ENCODE measurements around the gene SOX13. TPM values are rescaled to one million over a fixed set of nuclear protein-coding genes. Genes with fewer than 3 reads are reported as not detected.

SOX13 gene
- total RNA-seq, 1 donor from 2014 or later, result 28.6 TPM

DNA sequence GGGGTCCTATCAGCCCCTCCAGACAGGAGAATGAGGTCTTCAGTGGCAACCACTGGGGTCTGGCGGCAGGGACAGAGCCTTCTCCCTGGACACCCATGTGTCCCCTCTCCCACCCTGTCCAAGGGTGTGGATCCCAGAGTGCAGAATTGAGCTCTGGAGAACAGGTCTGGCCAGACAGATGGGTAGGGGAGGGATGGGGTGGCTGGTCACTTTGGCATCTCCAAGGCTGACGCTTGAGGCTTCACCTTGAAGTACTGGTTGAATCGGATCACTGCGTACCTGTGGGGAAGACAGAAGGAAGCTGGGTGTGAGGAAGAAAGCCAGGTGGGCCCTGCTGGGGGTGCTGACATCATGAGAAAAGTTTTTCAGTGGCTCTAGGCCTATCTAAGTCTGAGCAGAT, 59.1 kb downstream of the SOX13 start:
- Histone ChIP-seq H3K4me2 (no peak overlapping the region), H3F3A (ENCODE audit: low read depth) (peaks cover 15% of the 10 kb centered on the region), H3K9me3 (ENCODE audit: low read depth) (no peaks in the 10 kb centered on the region), H3K9ac (no peak overlapping the region), H3K36me3 (no peaks in the 10 kb centered on the region), H3K27ac (no peak overlapping the region), H4K20me1 (ENCODE audit: low read depth) (peaks cover 3% of the 10 kb centered on the region), H3K4me3 (no peak overlapping the region), H2AFZ (replicated peaks) (no peak overlapping the region), H3K79me2 (ENCODE audit: low read depth) (no peaks in the 10 kb centered on the region), H3K4me1 (peaks cover 12% of the 10 kb centered on the region), H3K27me3 (no peaks in the 10 kb centered on the region)
- H3K9me3 Mint-ChIP-seq, result no peaks in the 10 kb centered on the region
- TF ChIP-seq EZH2phosphoT487 (IDR thresholded peaks at IDR 0.05), result no peak
- TF ChIP-seq EZH2 (IDR thresholded peaks at IDR 0.05), result no peak
- TF ChIP-seq, protein P1, sequence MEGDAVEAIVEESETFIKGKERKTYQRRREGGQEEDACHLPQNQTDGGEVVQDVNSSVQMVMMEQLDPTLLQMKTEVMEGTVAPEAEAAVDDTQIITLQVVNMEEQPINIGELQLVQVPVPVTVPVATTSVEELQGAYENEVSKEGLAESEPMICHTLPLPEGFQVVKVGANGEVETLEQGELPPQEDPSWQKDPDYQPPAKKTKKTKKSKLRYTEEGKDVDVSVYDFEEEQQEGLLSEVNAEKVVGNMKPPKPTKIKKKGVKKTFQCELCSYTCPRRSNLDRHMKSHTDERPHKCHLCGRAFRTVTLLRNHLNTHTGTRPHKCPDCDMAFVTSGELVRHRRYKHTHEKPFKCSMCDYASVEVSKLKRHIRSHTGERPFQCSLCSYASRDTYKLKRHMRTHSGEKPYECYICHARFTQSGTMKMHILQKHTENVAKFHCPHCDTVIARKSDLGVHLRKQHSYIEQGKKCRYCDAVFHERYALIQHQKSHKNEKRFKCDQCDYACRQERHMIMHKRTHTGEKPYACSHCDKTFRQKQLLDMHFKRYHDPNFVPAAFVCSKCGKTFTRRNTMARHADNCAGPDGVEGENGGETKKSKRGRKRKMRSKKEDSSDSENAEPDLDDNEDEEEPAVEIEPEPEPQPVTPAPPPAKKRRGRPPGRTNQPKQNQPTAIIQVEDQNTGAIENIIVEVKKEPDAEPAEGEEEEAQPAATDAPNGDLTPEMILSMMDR (IDR thresholded peaks at IDR 0.05), result no peak
- no peak overlapping the region for H3K27ac Mint-ChIP-seq
- no peak for DNase-seq (ENCODE audit: low spot score)
- H3K27me3 Mint-ChIP-seq (ENCODE audit: insufficient read depth, low read depth), result peaks cover 6% of the 10 kb centered on the region
- H3K4me3 Mint-ChIP-seq, result no peak overlapping the region
- peaks cover 27% of the 10 kb centered on the region for H3K4me1 Mint-ChIP-seq
- peaks cover 2% of the 10 kb centered on the region for H3K36me3 Mint-ChIP-seq

DNA sequence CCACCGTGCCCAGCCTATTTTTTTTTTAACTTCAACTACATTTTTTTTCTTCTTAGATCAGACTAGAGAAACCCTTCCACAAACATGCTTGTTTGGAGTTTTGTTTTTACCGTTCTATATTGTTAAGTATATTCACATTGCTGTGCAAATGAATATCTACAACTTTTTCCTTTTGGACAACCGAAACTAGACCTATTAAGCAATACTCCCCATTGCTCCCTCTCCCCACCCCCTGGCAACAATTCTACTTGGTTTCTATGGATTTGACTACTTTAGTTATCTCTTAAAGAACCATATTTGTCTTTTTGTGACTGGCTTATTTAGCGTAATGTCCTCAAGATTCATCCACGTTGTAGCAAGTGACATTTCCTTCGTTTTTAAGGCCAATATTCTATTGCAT, 59.8 kb downstream of the SOX13 start:
- Histone ChIP-seq H3K36me3 (no peaks in the 10 kb centered on the region), H3K4me1 (peaks cover 6% of the 10 kb centered on the region), H3F3A (ENCODE audit: low read depth) (peaks cover 12% of the 10 kb centered on the region), H3K9me3 (ENCODE audit: low read depth) (no peaks in the 10 kb centered on the region), H3K4me2 (no peak overlapping the region), H3K27ac (no peak overlapping the region), H4K20me1 (ENCODE audit: low read depth) (no peaks in the 10 kb centered on the region), H3K9ac (no peak overlapping the region), H3K27me3 (no peaks in the 10 kb centered on the region), H3K79me2 (ENCODE audit: low read depth) (no peaks in the 10 kb centered on the region), H3K4me3 (no peak overlapping the region), H2AFZ (replicated peaks) (no peak overlapping the region)
- Mint-ChIP-seq H3K27ac (no peak overlapping the region), H3K27me3 (ENCODE audit: insufficient read depth, low read depth) (peaks cover 6% of the 10 kb centered on the region), H3K9me3 (no peaks in the 10 kb centered on the region), H3K4me3 (no peak overlapping the region), H3K36me3 (peaks cover 2% of the 10 kb centered on the region), H3K4me1 (peaks cover 21% of the 10 kb centered on the region)
- TF ChIP-seq, protein P1 (IDR thresholded peaks at IDR 0.05), result no peak
- no peak for DNase-seq (ENCODE audit: low spot score)

DNA sequence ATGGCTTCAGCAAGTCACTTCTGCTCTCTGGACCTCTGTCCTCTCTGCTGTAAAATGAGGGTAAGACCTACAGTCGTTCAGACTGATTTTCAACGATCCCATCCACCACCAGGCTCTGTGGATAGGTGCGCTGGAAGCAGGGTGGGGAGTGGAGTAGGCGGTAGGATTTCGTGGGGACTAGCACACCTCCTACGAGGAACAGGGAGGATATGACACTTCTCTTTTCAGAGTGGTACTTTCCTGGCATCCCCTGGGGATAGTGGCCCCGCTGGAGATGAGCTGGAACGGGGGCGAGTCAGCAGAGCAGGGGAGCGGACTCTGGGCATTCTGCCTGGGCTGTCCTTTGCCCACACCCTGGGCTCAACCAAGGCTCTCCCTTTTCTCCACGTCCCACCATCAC, 61.2 kb downstream of the SOX13 start:
- no peak for DNase-seq (ENCODE audit: low spot score)
- Mint-ChIP-seq H3K4me1 (peaks cover 10% of the 10 kb centered on the region), H3K27me3 (ENCODE audit: insufficient read depth, low read depth) (peaks cover 6% of the 10 kb centered on the region), H3K4me3 (no peak overlapping the region), H3K9me3 (no peaks in the 10 kb centered on the region), H3K27ac (no peak overlapping the region), H3K36me3 (peaks cover 5% of the 10 kb centered on the region)
- TF ChIP-seq EZH2 (IDR thresholded peaks at IDR 0.05) (no peak), EZH2phosphoT487 (IDR thresholded peaks at IDR 0.05) (no peak)
- TF ChIP-seq, protein P1 (IDR thresholded peaks at IDR 0.05), result no peak
- H3K27me3 ChIP-seq, result no peaks in the 10 kb centered on the region
- H3K79me2 ChIP-seq (ENCODE audit: low read depth), result no peaks in the 10 kb centered on the region
- H2AFZ ChIP-seq (replicated peaks), result no peak overlapping the region
- H3K4me2 ChIP-seq, result no peak overlapping the region
- H3F3A ChIP-seq (ENCODE audit: low read depth), result no peaks in the 10 kb centered on the region
- H4K20me1 ChIP-seq (ENCODE audit: low read depth), result no peaks in the 10 kb centered on the region
- no peaks in the 10 kb centered on the region for H3K36me3 ChIP-seq
- H3K9ac ChIP-seq, result no peak overlapping the region
- peaks cover 6% of the 10 kb centered on the region for H3K4me1 ChIP-seq
- H3K4me3 ChIP-seq, result no peak overlapping the region
- no peak overlapping the region for H3K27ac ChIP-seq
- no peaks in the 10 kb centered on the region for H3K9me3 ChIP-seq (ENCODE audit: low read depth)

DNA sequence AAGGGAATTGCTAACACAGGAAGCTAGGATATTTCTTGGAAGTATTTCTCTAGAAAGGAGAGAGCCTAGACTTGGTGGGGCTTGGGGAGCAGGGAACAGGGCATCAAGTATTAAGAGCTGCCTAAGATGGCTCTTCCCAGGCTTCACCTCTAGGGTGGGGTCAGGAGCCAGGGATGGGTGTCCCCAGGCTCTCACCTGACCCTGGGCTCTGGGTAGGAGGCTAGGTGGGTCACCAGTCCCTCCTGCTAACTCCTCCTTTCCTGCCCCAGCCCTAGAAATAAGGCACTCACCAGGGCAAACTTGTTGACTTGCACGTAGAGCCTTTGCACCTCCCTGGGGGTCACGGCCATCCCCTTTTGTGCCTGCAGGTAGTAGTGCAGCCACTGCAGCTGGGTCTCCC, 63.9 kb downstream of the SOX13 start:
- Mint-ChIP-seq H3K4me3 (no peak overlapping the region), H3K27me3 (ENCODE audit: insufficient read depth, low read depth) (peaks cover 2% of the 10 kb centered on the region), H3K36me3 (peaks cover 7% of the 10 kb centered on the region), H3K27ac (no peak overlapping the region), H3K9me3 (no peaks in the 10 kb centered on the region), H3K4me1 (no peaks in the 10 kb centered on the region)
- Histone ChIP-seq H3K9me3 (ENCODE audit: low read depth) (no peaks in the 10 kb centered on the region), H3K27me3 (no peaks in the 10 kb centered on the region), H3K9ac (no peak overlapping the region), H2AFZ (replicated peaks) (no peak overlapping the region), H3K36me3 (no peaks in the 10 kb centered on the region), H3K4me3 (no peak overlapping the region), H3K4me2 (no peak overlapping the region), H3K27ac (no peak overlapping the region), H3K79me2 (ENCODE audit: low read depth) (no peaks in the 10 kb centered on the region), H4K20me1 (ENCODE audit: low read depth) (no peaks in the 10 kb centered on the region), H3F3A (ENCODE audit: low read depth) (no peaks in the 10 kb centered on the region), H3K4me1 (no peaks in the 10 kb centered on the region)
- DNase-seq (ENCODE audit: low spot score), result no peak
- TF ChIP-seq EZH2 (IDR thresholded peaks at IDR 0.05) (no peak), EZH2phosphoT487 (IDR thresholded peaks at IDR 0.05) (no peak)
- TF ChIP-seq, protein P1 (IDR thresholded peaks at IDR 0.05), result no peak

All from neural progenitor cell (in vitro differentiated cells).